ENCODE measurements around the gene SELPLG.
"Not testable (repeated sequence)": the region's sequence is repeated elsewhere in the genome, so short reads cannot be mapped to it uniquely, and the experiment has no call there.

Gene SELPLG

DNA sequence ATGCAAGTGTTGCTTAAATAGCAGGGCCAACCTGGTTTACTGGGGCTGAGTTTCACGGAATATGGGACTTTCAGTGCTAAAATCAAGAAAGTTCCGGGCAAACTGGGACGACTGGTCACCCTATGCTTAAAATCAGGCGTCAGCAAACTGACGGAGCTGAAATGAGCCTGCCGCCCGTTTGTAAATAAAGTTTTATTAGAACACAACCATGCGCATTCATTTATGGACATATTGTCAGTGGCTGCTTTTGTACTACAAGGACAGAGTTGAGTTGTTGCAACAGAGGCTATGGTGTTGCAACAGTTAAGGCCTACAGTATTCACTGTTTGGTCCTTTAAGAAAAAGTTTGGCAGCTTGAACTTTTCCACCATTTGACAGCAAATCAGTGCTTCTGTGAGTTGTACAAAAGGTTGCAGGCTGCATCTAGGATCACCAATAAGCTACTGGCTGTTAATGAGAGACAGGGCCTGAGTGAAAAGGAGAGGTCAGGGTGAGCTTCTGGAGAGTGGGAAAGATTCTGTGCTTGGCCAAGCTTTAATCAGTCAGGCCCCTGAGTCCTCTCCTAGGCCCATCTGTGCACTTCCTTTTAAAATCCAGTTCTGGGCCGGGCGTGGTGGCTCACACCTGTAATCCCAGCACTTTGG lies 13.3 kb downstream of the SELPLG start:
- DNase-seq (ENCODE audit: low read depth in 4 of 4, low spot score in 1 of 4): no peak

GRCh38 chr12:108619369-108620160 lies 14.1 kb downstream of the SELPLG start:
- DNase-seq (ENCODE audit: low read depth in 4 of 4, low spot score in 1 of 4): no peak

DNA sequence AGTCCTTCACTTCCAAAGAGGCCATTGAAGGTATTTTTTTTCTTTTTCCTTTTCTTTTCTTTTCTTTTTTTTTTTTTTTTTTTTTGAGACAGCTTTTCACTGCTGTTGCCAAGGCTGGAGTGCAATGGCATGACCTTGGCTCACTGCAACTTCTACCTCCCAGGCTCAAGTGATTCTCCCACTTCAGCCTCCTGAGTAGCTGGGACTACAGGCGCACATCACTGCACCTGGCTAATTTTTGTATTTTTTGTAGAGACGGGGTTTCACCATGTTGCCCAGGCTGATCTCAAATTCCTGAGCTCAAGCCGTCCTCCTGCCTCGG lies 14.8 kb downstream of the SELPLG start:
- not testable (repeated sequence) for DNase-seq (ENCODE audit: low read depth in 4 of 4, low spot score in 1 of 4)

GRCh38 chr12:108618079-108618952 lies 15.4 kb downstream of the SELPLG start:
- peak; percentile 62 to 73 (median 64) for DNase-seq (ENCODE audit: low read depth in 4 of 4, low spot score in 1 of 4)

- DNase-seq (ENCODE audit: low read depth in 4 of 4, low spot score in 1 of 4): peak in 3 of 4 experiments; percentile 46 to 74 (median 65)
Measured at GRCh38 chr12:108616941-108617858, 16.5 kb downstream of the SELPLG start.

- no peak for DNase-seq (ENCODE audit: low read depth in 4 of 4, low spot score in 1 of 4)
Measured at GRCh38 chr12:108616359-108616758, 17.3 kb downstream of the SELPLG start.

GRCh38 chr12:108615918-108616317 lies 17.8 kb downstream of the SELPLG start:
- DNase-seq (ENCODE audit: low read depth in 4 of 4, low spot score in 1 of 4): no peak

DNA sequence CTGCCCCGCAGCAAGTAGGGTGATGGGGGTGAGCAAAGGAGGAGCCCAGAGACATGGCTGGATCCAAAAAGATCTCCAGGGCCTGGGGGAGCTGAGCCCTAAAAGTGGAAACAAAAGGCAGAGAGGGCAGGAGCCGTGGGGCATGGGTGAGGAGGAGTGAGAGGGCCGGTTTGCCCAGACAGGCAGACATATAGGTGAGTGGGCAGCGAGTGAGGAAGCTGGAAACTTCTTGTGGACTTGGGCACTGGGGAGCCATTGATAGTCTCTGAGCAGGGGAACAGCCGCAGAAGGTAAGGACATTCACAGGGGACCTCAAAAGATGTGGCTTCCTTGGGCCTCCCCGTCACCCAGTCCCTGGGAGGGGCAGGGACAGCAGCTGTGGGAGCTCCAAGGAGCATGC lies 19.1 kb downstream of the SELPLG start:
- DNase-seq (ENCODE audit: low read depth in 4 of 4, low spot score in 1 of 4): no peak

GRCh38 chr12:108614041-108614440 lies 19.7 kb downstream of the SELPLG start:
- no peak for DNase-seq (ENCODE audit: low read depth in 4 of 4, low spot score in 1 of 4)

DNA sequence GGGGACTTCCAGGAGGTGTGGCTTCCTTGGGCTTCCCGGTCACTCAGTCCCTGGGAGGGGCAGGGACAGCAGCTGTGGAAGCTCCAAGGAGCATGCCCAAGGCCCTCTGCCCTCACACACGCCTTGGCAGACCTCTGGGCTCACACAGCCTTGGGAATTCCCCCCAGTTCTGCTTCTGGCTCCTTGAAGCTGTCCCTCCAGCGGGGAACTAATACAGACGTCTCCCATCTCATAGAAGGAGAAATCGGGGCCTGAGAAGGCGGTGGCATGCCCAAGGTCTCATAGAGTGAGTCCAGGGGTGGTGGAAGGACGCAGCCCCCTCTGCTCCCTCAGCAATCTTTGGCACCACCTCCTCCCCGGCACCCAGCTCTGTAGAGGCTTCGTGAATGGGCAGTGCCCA lies 20.1 kb downstream of the SELPLG start:
- no peak for DNase-seq (ENCODE audit: low read depth in 4 of 4, low spot score in 1 of 4)

DNA sequence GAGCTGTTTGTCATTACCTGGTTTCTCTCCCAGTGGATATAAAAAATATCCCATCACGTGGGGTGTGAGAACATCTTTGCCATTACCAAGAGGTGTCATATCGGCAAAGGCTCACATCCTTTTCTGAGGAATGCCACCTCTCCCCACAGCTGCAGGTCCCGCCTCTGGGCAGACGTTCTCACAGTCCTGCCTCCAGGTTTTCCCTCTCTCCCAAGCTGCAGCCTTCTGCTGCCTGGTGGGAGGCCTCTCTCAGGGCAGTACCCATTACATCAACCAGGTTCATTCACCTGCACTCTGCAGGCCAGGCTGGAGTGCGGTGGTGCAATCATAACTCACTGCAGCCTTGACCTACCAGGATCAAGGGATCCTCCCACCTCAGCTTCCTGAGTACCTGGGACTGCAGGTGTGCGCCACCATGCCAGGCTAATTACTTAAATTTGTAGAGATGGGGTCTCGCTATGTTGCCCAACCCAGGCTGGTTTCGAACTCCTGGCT lies 20.9 kb downstream of the SELPLG start:
- DNase-seq (ENCODE audit: low read depth in 4 of 4, low spot score in 1 of 4): no peak

- DNase-seq (ENCODE audit: low read depth in 4 of 4, low spot score in 1 of 4): no peak
Measured at GRCh38 chr12:108611884-108612415, 21.7 kb downstream of the SELPLG start.

DNA sequence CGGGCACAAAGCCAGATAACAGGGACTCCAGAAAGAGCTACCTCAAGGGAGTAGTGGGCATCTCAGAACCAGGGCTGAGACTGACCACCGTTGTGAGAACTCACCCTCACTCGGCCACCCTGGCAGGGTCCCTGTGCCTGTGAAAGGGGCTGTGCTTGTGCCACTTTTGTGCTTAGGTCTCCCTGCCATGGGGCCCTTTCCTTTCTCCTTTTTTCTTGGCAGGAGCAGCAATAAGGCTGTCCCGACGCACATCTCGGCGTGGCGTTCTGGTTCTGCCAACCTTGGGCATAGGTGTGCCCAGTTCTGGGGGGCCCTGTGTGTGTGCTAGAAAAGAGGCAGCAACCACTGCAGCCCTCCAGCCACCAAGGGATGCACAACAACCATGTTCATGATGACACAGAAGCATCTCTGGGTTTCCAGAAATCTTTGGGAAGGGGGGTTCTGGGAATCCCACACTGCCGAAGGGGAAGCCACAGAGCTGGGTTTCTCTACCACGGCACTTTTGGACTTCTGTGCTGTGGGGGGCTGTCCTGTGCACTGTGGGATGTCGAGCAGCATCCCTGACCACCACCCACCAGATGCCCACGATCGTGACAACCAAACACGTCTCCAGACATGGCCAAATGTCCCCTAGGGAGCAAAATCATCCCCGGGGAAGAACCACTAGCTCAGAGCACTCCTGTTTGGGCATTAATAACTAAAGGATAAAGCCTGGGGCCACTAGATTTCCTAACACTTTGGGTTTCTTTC lies 22.7 kb downstream of the SELPLG start:
- DNase-seq (ENCODE audit: low read depth in 4 of 4, low spot score in 1 of 4): no peak

GRCh38 chr12:108610336-108610815 lies 23.3 kb downstream of the SELPLG start:
- no peak for DNase-seq (ENCODE audit: low read depth in 4 of 4, low spot score in 1 of 4)

GRCh38 chr12:108609537-108610335 lies 24.0 kb downstream of the SELPLG start:
- no peak for DNase-seq (ENCODE audit: low read depth in 4 of 4, low spot score in 1 of 4)

GRCh38 chr12:108608616-108609015 lies 25.1 kb downstream of the SELPLG start:
- DNase-seq (ENCODE audit: low read depth in 4 of 4, low spot score in 1 of 4): no peak

GRCh38 chr12:108607981-108608600 lies 25.6 kb downstream of the SELPLG start:
- no peak for DNase-seq (ENCODE audit: low read depth in 4 of 4, low spot score in 1 of 4)

GRCh38 chr12:108606492-108606891 lies 27.2 kb downstream of the SELPLG start:
- no peak for DNase-seq (ENCODE audit: low read depth in 4 of 4, low spot score in 1 of 4)

Measured in stimulated activated CD4-positive, alpha-beta T cell treated with anti-CD3 and anti-CD28 coated beads, Interleukin-1b, Interleukin-23, amount 100 ng/mL, for 24 hours (primary cell).